Esophagus squamous epithelium (tissue), 4 donors: ENCODE results near the gene LY86.

ENCODE experiments used
- POLR2A ChIP-seq, 4 donors: fragments of 450-650 bp; IDR thresholded peaks; one replicate each; pipeline ENCODE4 v1.6.1; 2017; ENCODE audit warnings: antibody characterized with exemption in 4 of 4, mild to moderate bottlenecking in 4 of 4, moderate library complexity in 3 of 4
- TF ChIP-seq, protein P1 (sequence below), 6 experiments: fragments of 450-650 bp in 4 of 6; fragments of 200-600 bp in 2 of 6; sonication (generic) in 2 of 6; IDR thresholded peaks; one replicate each; pipeline ENCODE4 v1.5.1; 2016 to 2019; ENCODE audit warnings: antibody characterized with exemption in 6 of 6, mild to moderate bottlenecking in 4 of 6, moderate library complexity in 4 of 6

DNA sequence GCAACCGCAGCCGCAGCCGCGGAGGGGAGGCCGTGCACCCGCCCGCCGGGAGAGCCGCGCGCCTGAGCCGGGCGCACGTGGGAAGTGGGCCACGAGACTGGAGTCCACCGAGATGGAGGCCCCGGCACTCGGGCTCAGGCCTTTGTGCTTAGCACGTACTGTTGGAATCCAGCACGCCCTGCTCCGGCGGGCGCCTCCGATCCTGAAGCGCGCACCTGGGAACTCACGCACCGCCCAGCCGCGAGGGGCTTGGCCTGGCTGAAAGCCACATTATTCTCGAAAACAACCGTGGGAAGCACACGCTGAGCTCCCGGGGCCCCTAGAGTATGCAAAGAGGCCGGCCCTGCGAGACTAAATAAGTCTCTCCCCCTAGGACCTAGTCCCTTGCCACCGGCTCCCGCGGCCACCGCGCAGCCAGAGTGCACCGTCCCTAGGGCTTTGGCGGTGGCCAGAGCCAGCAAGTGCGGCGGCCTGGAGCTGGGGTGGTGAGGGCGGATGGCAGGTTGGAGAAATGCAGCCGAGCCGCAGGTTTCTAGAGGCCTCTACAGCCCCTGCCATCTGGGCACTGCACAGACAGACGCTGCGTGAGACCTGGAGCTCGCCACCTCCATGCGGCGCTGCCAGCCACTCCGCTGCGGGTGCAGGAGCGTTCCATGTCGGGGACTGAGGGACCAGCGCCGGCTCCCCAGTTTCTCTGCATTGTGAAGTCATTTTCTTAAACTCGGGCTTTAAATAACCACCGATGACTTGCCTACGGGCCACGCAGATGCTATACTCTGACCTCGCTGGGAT, 42.0 kb upstream of the LY86 start:
- TF ChIP-seq, protein P1, sequence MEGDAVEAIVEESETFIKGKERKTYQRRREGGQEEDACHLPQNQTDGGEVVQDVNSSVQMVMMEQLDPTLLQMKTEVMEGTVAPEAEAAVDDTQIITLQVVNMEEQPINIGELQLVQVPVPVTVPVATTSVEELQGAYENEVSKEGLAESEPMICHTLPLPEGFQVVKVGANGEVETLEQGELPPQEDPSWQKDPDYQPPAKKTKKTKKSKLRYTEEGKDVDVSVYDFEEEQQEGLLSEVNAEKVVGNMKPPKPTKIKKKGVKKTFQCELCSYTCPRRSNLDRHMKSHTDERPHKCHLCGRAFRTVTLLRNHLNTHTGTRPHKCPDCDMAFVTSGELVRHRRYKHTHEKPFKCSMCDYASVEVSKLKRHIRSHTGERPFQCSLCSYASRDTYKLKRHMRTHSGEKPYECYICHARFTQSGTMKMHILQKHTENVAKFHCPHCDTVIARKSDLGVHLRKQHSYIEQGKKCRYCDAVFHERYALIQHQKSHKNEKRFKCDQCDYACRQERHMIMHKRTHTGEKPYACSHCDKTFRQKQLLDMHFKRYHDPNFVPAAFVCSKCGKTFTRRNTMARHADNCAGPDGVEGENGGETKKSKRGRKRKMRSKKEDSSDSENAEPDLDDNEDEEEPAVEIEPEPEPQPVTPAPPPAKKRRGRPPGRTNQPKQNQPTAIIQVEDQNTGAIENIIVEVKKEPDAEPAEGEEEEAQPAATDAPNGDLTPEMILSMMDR (IDR thresholded peaks at IDR 0.05) = no peak
- no peak for TF ChIP-seq POLR2A (IDR thresholded peaks at IDR 0.05)
